HG03457 (cell line): ENCODE data around the gene GALNT9.

Source experiments
- ATAC-seq: cut with Tn5 transposase; IDR thresholded peaks from one replicate; pipeline ENCODE4 v1.9.1; 2021; ENCODE audit warnings: moderate number of reproducible peaks; ENCODE audit not compliant: unreplicated experiment

Gene GALNT9

DNA sequence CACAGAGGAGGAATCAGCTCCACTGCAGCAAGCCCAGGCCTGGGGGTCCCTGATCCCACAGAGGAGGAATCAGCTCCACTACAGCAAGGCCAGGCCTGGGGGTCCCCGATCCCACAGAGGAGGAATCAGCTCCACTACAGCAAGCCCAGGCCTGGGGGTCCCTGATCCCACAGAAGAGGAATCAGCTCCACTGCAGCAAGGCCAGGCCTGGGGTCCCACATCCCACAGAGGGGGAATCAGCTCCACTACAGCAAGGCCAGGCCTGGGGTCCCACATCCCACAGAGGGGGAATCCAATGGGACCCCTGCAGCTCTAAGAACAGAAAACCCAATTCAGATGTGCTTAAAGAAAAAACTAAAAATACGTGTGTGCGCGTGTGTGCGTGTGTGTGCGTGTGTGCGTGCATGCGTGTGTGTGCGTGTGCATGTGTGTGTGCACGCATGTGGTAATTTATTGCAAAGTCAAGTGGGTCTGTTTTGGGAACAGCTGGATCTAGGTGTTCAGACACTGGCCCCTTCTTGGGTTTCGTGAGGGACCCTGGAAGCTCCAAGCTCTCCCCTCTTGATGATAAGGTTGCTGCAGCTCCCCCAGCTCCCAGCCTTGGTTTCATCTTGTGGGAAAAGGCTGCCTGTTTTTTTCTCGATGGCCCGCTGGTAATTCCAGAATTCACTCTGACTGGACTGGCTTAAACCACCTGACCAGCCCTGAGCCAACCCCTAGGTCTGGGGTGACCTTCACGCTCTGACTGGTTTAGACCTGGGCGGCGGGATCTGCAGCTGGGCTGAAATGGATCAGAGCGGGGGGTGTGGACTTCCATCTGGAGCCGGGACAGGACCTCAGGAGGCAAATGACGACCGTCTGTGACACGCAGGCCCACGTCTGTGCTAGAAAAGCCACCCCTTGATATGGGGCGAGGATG, 47.1 kb downstream of the GALNT9 start:
- ATAC-seq: no peak

DNA sequence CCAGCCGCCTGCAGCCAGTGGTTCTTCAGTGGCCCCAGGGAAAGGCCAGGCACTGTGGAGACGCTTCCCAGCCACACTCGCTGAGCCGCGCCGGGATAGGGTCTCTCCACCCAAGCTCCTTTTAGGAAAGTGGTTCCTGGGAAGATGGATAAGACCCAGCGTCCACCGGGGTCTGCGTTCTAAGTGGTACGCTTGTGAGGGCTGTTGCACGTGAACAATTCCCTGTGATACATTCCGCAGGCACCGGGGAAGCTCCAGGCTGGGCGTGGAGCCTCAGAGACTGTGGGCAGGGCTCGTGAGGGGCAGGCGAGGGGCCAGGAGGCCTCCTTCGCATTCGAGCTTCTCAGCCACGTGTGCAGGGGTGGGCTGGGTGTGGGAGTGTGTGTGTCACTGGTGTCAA, 48.4 kb downstream of the GALNT9 start:
- ATAC-seq: no peak

DNA sequence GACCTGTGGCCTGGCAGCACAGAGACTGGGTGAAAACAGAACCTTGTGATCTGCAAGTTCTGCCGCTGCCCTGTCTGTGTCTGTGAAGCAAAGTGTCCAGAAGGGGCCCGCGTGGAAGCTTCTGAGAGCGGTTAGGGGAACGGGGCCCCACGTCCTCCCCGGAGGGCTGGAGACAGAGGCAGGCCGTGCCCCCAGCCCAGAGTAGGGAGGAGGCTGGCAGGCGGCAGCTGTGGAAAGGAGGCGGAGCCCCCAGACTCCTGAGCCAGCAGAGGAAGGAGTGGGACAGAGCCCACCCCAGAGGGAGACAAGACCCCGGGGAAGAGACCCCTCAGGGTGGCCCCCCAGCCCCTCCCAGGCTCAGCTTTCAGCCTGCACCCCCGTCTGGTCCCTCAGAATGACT, 49.0 kb downstream of the GALNT9 start:
- ATAC-seq: no peak

DNA sequence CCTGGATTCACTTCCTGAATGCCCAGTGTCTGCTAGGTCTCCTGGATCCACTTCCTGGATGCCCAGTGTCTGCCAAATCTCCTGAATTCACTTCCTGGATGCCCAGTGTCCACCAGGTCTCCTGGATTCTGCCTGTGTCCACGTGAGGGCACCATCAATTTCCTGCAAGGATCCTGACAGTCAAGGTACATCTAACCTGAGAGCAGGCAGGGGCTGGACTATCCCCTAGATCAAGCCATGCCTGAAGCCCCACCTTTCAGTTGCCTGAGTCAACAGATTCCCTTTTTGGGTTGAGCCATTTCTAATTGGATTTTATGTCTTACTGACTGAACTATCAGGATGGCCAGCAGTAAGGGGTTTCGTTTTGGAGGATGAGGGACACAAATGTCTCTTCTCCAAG, 49.5 kb downstream of the GALNT9 start:
- no peak for ATAC-seq

DNA sequence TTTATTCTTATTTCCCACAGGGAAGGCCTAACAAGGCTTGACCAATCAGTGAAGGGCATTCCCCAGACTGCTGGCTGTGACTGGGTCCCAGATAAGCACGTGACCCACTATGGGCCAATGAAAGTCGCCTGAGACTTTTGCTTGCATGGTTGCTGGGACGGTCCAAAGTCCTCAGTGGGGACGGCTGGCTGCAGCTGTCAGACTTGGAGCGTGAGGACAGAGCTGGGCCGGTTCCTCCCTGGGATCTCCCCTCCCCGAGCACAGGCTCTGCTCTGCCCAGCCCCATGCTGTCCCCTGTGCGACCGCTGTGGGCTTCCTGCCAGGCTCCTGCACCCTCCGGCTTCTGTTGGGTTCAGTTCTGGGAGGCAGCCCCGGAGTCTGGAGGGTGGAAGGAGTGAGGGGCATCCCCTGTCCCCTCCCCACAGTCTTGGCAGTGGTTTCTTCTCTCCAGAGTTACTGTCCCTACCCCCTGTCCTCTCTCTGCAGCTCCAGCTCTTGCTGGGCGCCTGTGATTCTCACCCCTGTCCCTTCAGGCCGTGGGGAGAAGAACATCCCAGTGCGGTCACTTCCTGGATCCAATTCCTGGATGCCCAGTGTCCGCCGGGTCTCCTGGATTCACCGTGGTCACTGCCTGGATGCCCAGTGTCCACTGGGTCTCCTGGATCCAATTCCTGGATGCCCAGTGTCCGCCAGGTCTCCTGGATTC, 50.1 kb downstream of the GALNT9 start:
- no peak for ATAC-seq

DNA sequence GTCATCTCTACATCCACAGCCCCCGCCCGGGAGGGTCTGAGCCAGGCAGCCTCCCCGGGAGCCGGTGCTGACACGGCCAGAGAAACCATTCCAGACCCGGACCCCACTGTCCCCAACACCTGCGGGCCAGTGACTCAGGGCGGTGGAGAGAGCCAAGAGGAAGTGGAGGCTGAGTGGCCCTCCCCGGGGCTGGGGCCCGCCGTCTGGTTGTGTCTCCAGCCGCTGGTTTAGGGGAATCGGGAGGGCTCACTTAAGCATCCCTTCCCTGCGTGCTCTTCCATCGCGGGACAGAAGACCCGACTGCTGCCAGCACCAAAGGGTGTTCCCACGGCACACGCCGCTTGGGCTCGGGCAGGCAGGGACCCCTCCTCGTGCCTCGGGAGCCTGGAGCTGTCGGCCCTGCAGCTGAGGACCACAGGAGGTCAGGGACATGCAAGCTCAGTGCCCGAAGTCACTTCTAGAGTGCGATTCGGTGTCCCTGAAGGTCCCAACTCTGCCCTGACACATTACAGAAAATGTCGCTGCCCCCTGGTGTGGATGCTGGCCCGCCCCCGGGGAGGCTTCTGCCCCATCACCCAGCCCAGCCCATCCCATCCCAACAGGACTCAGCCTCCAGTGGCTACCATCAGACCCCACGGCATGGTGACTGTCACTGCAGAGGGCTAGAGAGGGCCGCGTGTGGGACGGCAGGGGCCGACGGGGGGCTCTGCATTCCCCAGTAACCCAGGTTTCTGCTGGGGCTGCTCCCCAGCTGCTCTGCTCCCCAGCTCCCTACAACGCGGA, 50.8 kb downstream of the GALNT9 start:
- no peak for ATAC-seq

DNA sequence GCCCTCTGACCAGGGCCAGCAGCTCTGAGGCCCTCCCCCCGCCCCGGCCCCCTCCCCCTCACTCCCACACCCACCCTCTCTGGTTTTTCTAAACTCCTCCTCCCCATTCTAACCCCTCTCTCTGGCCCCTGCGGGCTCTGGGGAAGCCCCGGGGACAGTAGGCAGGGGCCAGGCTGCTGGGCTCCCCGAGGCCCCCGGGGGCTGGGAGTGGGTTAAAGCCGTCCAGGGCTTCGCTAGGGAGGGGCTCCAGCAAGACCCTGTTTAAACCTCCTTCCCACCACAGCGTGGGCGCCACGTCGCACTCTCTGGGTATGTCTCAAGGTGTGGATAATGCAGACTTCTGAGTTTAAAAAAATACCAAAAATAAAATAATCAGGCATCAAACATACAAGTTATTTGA, 51.4 kb downstream of the GALNT9 start:
- ATAC-seq: no peak

DNA sequence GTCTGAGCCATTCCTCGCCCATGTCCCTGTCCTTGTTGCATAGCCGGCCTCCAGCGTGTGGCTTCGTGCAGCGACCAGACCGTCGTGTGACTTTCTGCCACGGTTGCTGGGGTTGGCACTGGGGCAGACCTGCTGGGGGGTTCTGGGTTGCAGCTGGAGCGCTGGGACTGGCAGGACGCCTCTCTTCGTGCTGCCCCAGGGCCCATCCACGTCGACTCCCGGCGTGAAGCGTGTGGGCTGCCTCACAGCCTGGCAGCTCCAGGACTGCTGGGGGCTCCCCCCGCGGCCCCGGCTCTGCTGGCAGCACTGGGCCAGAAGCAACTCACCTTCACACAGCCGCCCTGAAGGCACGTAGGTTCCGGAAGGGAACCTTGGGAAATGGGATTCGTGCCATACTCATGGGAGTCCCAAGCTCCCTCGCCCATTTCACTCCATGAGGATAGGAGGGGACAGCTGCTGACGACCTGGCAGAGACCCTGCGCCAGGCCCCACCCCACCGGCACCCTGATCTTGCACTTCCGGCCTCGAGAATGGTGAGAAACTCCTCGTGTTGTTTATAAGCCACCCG, 51.9 kb downstream of the GALNT9 start:
- ATAC-seq: no peak

DNA sequence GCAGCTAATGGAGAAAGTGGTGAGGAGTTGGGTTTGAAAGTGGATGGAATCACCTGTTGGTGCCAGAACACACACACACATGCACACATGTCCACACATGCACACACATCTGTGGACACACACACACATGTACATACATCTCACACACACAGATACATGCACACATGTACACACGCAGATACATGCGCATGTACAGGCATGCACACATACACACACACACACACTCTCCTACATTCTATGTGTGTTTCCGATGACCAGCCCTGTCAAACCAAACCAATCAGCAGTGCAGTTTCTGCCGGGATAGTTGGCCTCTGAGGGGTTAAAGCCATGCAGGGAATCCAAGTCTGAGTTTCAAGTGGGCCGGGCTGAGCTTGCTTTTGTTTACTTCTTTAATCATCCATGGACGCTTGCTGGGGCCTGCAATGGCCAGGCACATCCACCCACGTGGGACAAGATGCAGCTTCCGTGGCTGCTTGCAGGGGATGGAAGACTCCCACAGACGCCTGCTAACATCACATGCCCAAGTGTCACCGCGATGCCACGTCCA, 52.5 kb downstream of the GALNT9 start:
- ATAC-seq: no peak

DNA sequence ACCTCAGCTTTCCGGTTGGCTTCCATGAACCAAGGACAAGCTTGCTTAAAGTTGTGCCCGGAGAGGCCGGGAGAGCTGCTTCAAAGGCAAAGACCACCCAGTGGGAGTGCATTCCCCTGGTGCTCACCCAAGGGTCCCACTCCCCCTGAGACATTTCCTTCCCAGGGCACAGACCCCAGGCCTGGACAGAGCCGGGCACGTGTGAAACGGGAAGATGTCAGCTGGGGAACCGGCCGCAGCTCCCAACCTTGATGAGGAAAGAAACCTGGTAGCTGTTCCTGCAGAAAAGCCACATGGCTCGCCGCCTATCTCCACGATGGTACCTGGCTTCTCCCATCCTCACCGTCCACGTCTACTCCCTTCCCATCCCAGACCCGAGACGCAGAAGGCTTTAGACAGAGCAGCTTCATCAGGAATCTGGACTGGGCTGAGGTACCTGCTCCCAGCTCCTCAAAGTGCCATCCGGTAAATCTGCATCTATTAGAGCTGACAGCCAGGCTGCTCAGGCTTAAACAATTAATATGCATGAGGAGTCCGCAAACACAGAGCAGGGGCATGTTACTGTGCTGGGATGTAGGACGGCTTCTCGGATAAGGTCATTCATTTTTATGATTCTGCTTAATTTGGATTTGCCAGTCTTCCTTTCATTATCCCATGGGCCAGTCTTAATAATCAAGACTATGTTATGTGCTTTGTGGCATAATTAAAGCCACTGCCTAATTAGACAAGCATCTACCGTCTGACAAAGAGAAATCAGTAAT, 53.1 kb downstream of the GALNT9 start:
- no peak for ATAC-seq

DNA sequence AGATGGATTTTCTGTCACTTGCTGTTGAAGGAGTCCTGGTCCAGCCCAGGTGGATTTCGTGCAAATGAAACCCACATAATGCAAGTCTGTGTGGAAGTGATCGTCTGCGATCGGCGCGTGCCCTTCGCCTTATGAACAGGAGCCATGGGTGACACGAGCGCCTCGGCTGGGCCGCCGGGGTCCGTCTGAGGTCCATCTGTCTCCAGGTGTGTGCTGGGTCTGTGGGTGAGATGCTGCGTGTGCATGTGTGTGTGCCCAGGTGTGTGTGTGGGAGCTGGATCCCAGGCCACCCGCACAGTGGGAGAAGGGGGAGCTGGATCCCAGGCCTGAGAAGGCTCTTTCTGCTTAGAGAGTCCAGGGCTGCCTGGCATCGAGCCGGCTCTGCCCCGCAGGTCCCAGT, 53.8 kb downstream of the GALNT9 start:
- no peak for ATAC-seq

DNA sequence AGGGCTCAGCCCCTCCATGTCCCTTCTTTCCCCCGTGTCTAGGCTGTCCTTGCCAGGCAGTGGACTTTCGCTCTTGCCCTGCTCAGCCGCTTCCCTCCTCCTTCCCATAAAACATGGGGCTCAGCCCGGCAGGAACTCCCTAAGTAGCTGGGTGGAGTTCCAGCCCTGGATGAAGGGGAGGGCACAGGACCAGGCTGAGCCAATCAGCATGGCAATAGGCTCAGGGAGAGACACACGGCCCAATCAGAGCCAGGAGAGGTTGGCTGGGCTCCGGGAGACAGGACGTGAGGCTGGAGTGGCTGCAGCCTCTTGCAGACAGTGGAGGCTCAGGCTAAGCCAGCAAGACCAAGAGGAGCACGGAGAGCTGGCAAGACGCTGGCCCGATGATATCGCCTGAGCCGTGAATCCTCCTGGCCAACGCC, 54.3 kb downstream of the GALNT9 start:
- no peak for ATAC-seq

DNA sequence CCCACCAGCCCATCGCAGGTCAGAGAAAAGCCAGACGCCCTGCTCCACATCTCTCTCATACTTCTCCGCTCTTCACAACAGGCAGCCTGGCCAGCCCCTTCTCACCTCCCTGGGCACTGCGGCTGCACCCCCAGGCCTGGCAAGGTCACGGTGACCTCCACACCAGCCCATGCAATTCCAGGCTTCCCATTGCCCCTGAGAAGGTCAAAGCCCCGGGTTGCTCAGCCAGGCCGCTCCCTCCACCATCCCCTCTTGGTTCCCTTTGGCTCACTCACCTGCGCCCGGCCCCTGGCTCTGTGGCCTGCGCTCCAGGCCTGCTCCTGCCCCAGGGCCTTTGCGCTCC, 55.4 kb downstream of the GALNT9 start:
- ATAC-seq: no peak

DNA sequence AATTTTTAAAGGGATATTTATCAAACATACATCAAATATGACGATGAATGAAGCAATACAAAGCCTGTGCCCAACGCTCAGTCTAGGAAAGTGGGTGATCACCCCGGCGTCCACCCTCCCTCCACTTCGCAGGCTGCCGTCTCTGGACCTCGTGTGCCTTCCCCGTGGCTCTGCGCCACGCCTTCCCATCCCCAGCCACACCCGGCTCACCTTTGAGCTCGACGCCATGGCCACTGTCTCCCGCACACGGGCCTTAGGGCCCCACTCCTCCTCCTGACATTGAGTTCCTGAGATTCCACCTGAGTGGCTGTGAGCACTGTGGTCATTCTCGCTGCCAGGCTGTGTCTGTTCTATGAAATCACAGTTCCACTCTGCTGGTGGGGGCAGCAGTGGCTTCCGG, 56.7 kb downstream of the GALNT9 start:
- ATAC-seq: no peak

DNA sequence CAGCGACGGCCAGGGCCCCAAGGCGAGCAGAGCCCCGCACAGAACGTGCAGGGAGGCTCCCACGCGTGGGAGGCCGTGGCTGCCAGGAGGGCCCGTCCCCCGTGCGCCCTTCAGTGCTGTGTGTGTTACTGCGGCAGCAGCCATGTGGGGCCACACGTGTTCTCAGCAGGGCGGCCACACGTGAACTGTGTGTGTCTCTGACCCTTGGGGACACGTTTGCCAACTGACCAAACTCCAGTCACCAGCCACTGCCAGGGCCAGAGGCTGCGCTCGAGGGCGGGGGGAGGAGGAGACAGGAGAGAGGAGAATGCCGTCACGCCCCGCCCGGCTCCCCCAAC, 57.7 kb downstream of the GALNT9 start:
- no peak for ATAC-seq

DNA sequence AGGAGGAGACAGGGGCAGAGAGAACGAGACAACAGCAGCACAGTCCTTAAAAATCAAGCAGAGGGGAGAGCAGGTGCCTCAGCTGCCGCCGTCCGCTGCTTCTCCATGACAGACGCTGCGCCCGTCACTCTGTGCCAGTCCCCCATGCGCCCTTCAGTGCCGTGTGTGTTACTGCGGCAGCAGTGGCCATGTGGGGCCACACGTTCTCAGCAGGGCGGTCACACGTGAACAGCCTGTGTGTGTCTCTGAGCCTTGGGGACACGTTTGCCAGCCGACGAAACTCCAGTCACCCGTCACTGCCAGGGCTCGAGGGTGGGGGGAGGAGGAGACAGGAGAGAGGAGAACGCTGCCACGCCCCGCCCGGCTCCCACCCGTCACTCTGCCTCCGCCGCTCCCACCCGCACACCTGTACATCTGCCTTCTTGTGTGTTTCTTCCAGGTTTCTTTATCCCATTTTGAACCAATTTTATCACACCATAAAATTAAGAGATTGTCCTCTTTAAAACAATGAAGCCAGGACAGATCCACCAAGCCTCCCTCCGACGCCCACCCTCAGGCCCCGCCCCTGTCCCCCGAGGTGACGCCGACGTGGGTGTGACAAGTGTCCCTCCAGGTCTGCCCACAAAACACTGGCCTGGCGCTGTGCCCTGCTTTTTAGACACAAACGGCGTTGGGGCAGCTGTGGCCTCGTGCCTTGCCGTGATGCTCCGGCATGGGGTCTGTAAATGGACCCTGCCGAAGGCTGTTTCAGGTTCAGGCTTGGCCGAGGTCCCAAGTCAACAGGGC, 58.2 kb downstream of the GALNT9 start:
- ATAC-seq: no peak

DNA sequence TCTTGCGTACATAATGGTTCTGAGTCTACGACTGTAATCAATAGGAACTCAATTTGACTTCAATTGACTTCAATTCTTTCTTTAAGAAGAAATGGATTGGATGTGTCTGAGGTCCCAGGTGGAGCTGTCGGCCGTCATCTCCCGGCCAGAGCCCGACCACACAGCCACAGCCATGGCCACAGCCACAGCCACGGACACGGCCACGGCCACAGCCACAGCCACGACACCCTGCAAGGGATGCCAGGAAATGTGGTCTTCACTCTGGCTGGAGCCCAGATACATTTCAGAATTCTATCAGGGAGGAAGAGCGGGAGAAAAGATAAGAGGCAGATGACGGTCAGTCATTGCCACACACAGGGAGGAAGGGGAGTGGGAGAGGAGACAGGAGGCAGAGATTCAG, 58.9 kb downstream of the GALNT9 start:
- ATAC-seq: no peak

DNA sequence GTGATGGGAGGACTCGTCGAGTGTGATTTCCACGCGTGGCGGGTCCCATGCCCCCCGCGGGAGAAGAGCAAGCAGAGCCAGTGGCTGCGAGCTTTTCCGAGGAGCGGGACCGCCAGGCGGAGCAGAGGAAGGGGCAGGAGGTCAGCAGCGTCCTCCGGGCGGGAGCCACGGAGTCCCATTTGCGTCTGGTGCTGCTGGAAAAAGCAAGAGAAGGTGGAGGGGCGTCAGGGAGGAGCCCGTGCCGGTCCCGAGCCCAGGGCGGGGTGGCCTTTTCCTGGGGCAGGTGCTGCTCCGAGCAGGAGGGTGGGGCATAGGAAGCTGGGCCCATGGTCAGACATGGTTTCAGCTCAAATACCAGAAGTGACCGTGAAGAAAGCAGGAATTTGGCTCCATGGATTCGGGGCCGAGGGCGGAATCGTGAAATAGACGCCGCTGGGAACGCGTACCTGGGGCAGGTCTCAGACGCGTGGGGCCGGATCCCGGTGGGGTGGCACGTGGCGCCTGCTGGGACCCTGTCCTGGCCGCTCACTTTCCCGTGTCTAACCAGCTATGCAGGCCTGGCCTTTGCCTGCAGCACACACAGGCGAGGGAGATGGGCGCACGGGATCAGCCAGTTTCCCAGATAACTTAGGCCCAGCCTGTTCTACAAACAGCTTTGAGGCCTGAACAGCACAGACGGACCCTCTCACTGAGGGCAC, 60.0 kb downstream of the GALNT9 start:
- ATAC-seq: no peak

DNA sequence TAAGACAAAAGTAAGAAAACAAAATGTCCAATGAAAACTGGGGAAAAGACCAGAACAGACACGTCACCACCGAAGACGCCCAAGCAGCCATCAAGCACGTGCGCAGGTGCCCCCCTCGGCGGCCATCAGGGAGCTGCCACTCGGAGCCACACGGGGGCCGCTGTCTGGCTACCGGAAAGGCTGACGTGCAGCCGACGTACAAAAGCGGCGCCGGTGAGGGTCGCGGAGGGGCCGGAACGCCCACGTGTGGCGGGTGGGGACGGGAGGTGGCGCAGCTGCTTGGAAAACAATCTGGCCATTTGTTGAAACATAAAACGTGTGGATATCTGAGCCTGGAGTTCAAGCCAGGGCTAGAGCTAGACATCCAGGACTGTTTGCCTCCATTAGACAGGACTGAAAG, 60.7 kb downstream of the GALNT9 start:
- no peak for ATAC-seq
